ENCODE results near the gene C5orf52. TPM values are rescaled to one million over a fixed set of nuclear protein-coding genes. Genes with fewer than 3 reads are reported as not detected.

Gene C5orf52
- total RNA-seq, 1 donor from 2014 or later: not detected

DNA sequence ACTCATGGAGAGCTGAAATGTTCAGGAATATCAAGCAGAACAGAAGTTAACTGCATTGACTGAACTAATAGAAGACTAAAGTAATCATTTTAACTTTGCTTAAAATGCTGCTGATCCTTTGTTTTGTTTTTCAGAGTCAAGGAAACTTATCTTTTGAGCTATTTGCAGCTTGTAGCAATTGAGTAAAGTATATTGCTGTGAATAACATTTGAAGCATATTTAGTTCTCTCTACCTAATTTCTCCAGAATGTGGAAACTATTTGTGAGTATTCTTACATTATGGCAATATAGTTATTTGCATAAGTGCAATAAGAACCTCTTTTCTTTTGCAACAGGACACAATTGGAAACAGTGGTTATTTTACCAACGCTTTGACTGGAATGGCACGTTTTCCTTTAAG is 13.8 kb upstream of the C5orf52 start:
- no peak for TF ChIP-seq CTCF (IDR thresholded peaks at IDR 0.05; ENCODE audit: insufficient read depth, low read length, severe bottlenecking)
- H3K27me3 ChIP-seq (ENCODE audit: control insufficient read depth, insufficient read depth, low read length): no peaks in the 10 kb centered on the region
- DNase-seq (ENCODE audit: low read depth) (no peak), FAIRE-seq (no peak)
- H3K36me3 ChIP-seq (ENCODE audit: control insufficient read depth, insufficient read depth, low read length): no peaks in the 10 kb centered on the region
- no peak overlapping the region for H3K4me3 ChIP-seq (ENCODE audit: low read depth, low read length)

DNA sequence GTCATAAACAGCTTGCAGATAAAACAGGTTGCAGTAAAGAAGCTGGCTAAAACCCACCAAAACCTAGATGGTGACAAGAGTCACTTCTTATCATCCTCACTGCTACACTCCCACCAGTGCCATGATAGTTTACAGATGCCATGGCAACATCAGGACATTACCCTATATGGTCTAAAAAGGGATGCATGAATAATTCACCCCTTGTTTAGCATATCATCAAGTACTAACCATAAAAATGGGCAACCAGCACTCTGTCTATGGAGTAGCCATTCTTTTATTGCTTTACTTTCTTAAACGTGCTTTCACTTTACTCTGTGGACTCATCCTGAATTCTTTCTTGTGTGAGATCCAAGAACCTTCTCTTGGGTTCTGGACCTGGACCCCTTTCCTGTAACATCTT is 12.4 kb upstream of the C5orf52 start:
- no peaks in the 10 kb centered on the region for H3K36me3 ChIP-seq (ENCODE audit: control insufficient read depth, insufficient read depth, low read length)
- DNase-seq (ENCODE audit: low read depth) (no peak), FAIRE-seq (no peak)
- no peak for TF ChIP-seq CTCF (IDR thresholded peaks at IDR 0.05; ENCODE audit: insufficient read depth, low read length, severe bottlenecking)
- no peaks in the 10 kb centered on the region for H3K27me3 ChIP-seq (ENCODE audit: control insufficient read depth, insufficient read depth, low read length)
- H3K4me3 ChIP-seq (ENCODE audit: low read depth, low read length): no peak overlapping the region

DNA sequence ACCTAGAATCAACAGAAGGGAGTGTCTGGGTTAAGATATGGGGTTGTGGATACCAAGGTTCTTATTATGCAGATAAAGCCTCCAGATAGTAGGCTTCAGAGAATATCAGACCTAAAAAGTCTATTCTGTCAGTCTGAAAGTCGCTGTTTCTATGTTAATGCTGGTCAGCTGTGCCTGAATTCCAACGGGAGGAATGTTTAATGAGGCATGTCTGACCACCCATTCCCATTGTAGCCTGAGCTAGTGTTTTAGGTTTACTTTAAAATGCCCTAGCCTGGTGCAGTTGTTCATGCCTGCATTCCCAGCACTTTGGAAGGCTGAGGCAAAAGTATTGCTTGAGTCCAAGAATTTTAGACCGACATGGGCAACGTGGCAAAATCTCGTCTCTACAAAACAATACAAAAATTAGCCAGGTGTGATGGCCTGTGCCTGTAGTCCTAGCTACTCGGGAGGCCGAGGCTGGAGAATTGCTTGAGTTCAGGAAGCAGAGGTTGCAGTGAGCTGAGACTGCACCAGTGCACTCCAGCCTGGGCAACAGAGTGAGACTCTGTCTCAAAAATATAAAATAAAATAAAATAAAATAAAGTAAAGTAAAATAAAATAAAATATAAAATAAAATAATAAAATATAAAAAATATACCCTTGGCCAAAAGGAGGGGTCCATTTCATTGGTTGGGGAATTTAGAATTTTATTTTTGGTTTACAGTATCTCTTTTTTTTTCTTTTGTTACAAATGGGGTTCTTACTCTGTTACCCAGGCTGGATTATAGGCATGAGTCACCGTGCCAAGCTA is 11.3 kb upstream of the C5orf52 start:
- Histone ChIP-seq H3K4me3 (ENCODE audit: low read depth, low read length) (no peak overlapping the region), H3K27me3 (ENCODE audit: control insufficient read depth, insufficient read depth, low read length) (no peaks in the 10 kb centered on the region), H3K36me3 (ENCODE audit: control insufficient read depth, insufficient read depth, low read length) (no peaks in the 10 kb centered on the region)
- DNase-seq (ENCODE audit: low read depth) (no peak), FAIRE-seq (no peak)
- TF ChIP-seq CTCF (IDR thresholded peaks at IDR 0.05; ENCODE audit: insufficient read depth, low read length, severe bottlenecking): no peak

- DNase-seq (ENCODE audit: low read depth) (peak; percentile 87), FAIRE-seq (no peak)
- Histone ChIP-seq H3K4me3 (ENCODE audit: low read depth, low read length) (no peak overlapping the region), H3K27me3 (ENCODE audit: control insufficient read depth, insufficient read depth, low read length) (no peaks in the 10 kb centered on the region), H3K36me3 (ENCODE audit: control insufficient read depth, insufficient read depth, low read length) (no peaks in the 10 kb centered on the region)
- no peak for TF ChIP-seq CTCF (IDR thresholded peaks at IDR 0.05; ENCODE audit: insufficient read depth, low read length, severe bottlenecking)
These were observed 5.8 kb upstream of the C5orf52 start for GRCh38 chr5:157665467-157666070.

DNA sequence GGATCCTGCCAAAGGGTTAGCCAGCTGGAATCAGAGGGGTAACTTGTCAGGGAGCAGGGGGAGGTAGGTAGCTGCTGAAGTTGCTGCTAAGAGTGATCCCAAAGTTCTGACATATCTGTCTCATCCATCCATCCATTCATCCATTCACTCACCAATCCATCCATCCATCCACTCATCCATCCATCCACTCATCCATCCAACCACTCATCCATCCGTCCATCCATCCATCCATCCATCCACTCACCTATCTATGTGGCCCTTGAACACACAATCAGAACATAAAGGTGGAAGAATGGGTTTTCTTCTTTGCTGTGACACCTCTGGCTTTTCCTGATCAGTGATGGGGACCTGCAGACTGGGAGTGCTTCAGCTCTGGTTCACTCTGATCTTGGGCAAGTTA is 3.0 kb upstream of the C5orf52 start:
- TF ChIP-seq CTCF (IDR thresholded peaks at IDR 0.05; ENCODE audit: insufficient read depth, low read length, severe bottlenecking): no peak

More for the DNA sequence above, 3.0 kb upstream of the C5orf52 start:
- FAIRE-seq (no peak), DNase-seq (ENCODE audit: low read depth) (no peak)
- H3K36me3 ChIP-seq (ENCODE audit: control insufficient read depth, insufficient read depth, low read length): no peaks in the 10 kb centered on the region
- no peak overlapping the region for H3K4me3 ChIP-seq (ENCODE audit: low read depth, low read length)
- H3K27me3 ChIP-seq (ENCODE audit: control insufficient read depth, insufficient read depth, low read length): peaks cover 2% of the 10 kb centered on the region
